RWPE1 (cell line): Measurements from ENCODE around the gene WNT9B.
"Not testable (repeated sequence)": the region's sequence is repeated elsewhere in the genome, so short reads cannot be mapped to it uniquely, and the experiment has no call there.

Experiments
- CTCF ChIA-PET: fragments of 350-600 bp; sonication (Branson Sonifier 250); formaldehyde crosslinking; extraction: SDS; loops from one replicate; lab custom pipeline; 2021; lab: Yijun Ruan, JAX
- POLR2A ChIA-PET: fragments of 400-600 bp; formaldehyde crosslinking; extraction: SDS; loops from one replicate; lab custom pipeline; 2020; ENCODE audit warnings: antibody characterized with exemption; ENCODE audit not compliant: low non-redundant PET; lab: Yijun Ruan, JAX
- DNase-seq: peaks from one replicate; pipeline ENCODE4 v3.0.0; 2012; ENCODE audit warnings: low spot score
- H3K27ac ChIP-seq: fragments of 450-650 bp; 2 replicates; pipeline ENCODE4 v1.5.1; 2017
- CTCF ChIP-seq: fragments of 450-650 bp; conservative IDR thresholded peaks from 2 replicates; pipeline ENCODE4 v1.5.1; 2017; ENCODE audit warnings: low read depth, mild to moderate bottlenecking

WNT9B gene

GRCh38 chr17:46915596-46915995 is 64.2 kb downstream of the WNT9B start:
- no peak overlapping the region for H3K27ac ChIP-seq
- ChIA-PET POLR2A (no interaction called here), CTCF (no interaction called here)
- no peak for DNase-seq
- no peak for TF ChIP-seq CTCF

GRCh38 chr17:46916211-46916610 is 64.8 kb downstream of the WNT9B start:
- H3K27ac ChIP-seq, result no peak overlapping the region
- POLR2A ChIA-PET, result no interaction called here
- DNase-seq, result peak; percentile 49
- CTCF ChIA-PET, result no interaction called here
- TF ChIP-seq CTCF, result no peak

- ChIA-PET POLR2A (no interaction called here), CTCF (no interaction called here)
- no peak for TF ChIP-seq CTCF
- H3K27ac ChIP-seq, result no peak overlapping the region
- DNase-seq, result no peak
Observed at GRCh38 chr17:46916623-46917022, 65.2 kb downstream of the WNT9B start.

- ChIA-PET CTCF (no interaction called here), POLR2A (no interaction called here)
- no peak overlapping the region for H3K27ac ChIP-seq
- no peak for DNase-seq
- TF ChIP-seq CTCF, result no peak
Observed at GRCh38 chr17:46917041-46917440, 65.7 kb downstream of the WNT9B start.

- POLR2A ChIA-PET, result no interaction called here
- H3K27ac ChIP-seq, result no peak overlapping the region
- DNase-seq, result no peak
- TF ChIP-seq CTCF, result no peak
- CTCF ChIA-PET, result no interaction called here
Observed at GRCh38 chr17:46917516-46917915, 66.1 kb downstream of the WNT9B start.

- H3K27ac ChIP-seq, POLR2A ChIA-PET, CTCF ChIA-PET, DNase-seq: not testable (repeated sequence)
Observed at GRCh38 chr17:46921962-46922361, 70.6 kb downstream of the WNT9B start.

GRCh38 chr17:46922487-46922803 is 71.1 kb downstream of the WNT9B start:
- POLR2A ChIA-PET, result no interaction called here
- H3K27ac ChIP-seq, result peak overlapping the region; percentile 92
- no peak for DNase-seq
- no peak for TF ChIP-seq CTCF
- CTCF ChIA-PET, result interaction anchor here (0.6 kb wide), 1 partner anchor 17 kb away, joined by 4 read pairs; no protein-coding TSS in a partner anchor
